Retinal pigment epithelial cell (primary cell): ENCODE data around the gene PPM1M.

Source experiments
- DNase-seq: peaks from one replicate; pipeline ENCODE4 v3.0.0-alpha.2; 2010; ENCODE audit warnings: low read depth
- H3K4me3 ChIP-seq: 2 replicates; pipeline ENCODE4 v1.5.1; 2011; ENCODE audit warnings: mild to moderate bottlenecking, low read length, control low read depth, moderate library complexity
- TF ChIP-seq, protein P1 (sequence below): conservative IDR thresholded peaks from 2 replicates; pipeline ENCODE4 v1.5.1; 2011; ENCODE audit warnings: low read depth, low read length, control low read depth, inconsistent platforms

PPM1M gene

DNA sequence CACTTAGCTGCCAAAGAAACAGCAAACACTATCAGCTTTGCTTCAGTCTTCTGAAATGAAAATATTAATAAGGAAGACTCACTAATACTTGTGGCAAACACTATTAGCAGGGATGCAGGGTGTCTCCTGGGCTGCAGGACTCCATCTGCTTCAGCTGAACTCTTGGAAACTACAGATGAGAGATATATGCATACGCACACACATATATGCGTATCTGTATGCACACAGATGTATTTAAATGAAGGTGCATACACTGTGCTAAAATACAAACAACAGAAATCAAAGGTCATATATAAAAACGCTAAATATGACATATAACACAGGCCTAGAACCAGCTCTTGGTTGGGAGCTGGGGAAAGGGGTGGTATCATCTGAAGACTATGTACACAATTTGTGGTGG, 10.6 kb downstream of the PPM1M start:
- TF ChIP-seq, protein P1, sequence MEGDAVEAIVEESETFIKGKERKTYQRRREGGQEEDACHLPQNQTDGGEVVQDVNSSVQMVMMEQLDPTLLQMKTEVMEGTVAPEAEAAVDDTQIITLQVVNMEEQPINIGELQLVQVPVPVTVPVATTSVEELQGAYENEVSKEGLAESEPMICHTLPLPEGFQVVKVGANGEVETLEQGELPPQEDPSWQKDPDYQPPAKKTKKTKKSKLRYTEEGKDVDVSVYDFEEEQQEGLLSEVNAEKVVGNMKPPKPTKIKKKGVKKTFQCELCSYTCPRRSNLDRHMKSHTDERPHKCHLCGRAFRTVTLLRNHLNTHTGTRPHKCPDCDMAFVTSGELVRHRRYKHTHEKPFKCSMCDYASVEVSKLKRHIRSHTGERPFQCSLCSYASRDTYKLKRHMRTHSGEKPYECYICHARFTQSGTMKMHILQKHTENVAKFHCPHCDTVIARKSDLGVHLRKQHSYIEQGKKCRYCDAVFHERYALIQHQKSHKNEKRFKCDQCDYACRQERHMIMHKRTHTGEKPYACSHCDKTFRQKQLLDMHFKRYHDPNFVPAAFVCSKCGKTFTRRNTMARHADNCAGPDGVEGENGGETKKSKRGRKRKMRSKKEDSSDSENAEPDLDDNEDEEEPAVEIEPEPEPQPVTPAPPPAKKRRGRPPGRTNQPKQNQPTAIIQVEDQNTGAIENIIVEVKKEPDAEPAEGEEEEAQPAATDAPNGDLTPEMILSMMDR = no peak
- no peak for DNase-seq
- H3K4me3 ChIP-seq = no peak overlapping the region

DNA sequence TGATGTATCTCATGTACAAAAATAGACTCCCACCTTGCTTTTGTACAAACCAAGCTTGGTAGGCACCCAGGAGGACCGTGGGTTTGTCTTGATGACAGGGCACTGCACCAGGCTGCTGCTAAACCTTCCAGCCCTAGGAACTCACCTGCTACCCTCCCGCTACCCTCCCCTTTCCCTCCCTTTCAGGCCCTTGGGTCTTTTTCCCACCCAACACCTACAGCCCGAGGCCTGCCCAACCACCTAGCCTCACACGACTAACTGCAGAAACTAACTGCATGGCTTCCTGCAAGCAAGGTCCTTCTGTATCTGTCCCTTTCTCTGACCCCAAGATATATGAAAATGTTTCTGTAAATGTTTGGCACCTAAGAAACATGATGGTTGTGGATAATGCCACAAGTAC, 11.1 kb downstream of the PPM1M start:
- no peak for DNase-seq
- no peak overlapping the region for H3K4me3 ChIP-seq
- TF ChIP-seq, protein P1 = no peak

DNA sequence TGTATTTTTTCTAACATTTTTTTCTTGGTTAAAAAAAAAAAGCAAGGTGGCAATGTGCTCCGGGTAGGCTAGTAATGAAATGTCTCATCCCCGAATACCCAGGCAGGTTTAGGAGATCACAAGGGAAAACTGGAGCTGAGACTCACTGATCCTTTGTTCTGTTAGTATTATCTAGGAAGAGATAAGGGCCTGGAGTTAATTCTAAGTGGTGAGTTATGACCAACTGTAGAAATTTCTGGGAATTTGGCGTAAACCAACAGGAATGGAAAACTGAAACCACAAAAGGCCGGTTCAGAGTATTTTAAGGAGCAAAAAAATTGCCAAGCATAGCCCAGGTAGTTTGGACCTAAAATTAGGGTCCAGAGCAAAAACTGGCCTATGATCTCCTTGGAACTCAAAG, 12.4 kb downstream of the PPM1M start:
- TF ChIP-seq, protein P1 = no peak
- no peak overlapping the region for H3K4me3 ChIP-seq
- DNase-seq = no peak

DNA sequence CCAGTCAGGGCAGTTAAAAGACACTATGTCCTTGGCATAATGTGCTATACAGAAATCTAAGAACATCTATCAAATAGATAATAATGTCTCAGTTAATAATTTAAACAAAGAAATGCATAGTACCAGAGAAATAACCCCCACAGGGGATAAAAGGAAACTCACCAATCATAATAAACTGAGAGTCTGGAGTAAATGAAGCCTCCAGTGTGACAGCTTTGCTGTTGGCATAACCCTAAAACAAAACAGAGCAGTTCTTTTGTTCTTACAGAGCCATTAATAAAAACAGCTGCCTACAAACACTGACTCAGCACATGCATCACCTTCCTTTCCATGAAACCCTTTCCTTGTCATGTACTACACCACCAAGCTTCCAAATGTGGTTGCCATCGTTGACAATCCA, 13.5 kb downstream of the PPM1M start:
- no peak for DNase-seq
- TF ChIP-seq, protein P1 = no peak
- no peak overlapping the region for H3K4me3 ChIP-seq

DNA sequence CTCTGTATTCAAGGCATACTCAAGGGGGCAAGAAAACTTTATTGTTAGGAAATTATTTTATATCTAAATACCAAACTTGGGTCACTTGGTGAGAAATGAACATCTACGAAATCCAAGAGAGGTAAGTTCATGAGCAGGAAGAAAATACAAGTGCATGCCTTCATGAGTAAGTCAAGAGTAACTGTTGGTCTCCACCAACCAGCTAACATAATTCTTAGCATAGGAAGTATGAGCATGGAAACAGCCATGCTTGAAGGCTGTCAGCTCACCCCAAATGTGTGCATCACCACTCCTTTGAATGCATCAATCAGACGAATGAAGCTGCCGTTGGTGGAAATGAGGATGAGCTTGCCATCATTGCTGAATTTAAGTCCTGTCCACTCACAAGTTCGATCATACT, 13.9 kb downstream of the PPM1M start:
- no peak overlapping the region for H3K4me3 ChIP-seq
- TF ChIP-seq, protein P1 = no peak
- no peak for DNase-seq

DNA sequence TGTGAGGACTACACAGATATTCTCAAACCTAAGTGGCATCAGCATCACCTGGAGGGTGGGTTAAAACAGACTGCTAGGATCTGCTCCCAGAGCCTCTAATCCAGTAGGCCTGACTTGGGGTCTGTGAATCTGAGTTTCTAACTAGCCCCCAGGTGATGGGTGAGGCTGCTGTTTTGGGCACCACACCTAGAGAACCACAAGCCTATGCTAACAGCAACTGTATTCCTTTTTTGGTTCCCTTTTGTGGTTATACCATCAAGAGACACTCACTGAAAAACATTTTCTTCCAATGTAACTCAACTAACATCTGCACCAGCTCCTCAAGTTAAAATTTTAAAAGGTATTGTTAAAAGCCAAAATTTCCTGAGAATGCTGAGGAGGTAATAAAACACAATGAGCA, 16.9 kb downstream of the PPM1M start:
- TF ChIP-seq, protein P1 = no peak
- H3K4me3 ChIP-seq = no peak overlapping the region
- no peak for DNase-seq

DNA sequence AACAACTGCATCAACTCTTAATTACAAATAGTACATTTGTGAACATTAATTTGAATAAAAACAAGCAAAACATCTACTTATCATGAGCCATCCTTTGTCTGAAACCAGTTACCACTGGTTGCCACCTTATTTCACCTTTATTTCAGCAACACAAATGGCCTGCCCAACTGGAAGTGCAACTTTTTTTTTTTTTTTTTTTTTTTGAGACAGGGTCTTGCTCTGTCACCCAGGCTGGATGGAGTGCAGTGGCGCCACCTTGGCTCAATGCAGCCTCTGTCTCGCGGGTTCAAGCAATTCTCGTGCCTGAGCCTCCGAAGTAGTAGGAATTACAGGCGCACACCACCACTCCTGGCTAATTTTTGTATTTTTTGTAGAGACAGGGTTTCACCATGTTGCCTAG, 19.8 kb downstream of the PPM1M start:
- no peak for DNase-seq
- TF ChIP-seq, protein P1 = no peak
- no peak overlapping the region for H3K4me3 ChIP-seq
